GM18873 (cell line): ENCODE results near the gene SH3BP4.

Experiments
- ATAC-seq: cut with Tn5 transposase; IDR thresholded peaks from one replicate; pipeline ENCODE4 v1.9.1; 2021; ENCODE audit warnings: mild to moderate bottlenecking, moderate library complexity, moderate number of reproducible peaks; ENCODE audit not compliant: unreplicated experiment, low FRiP score

SH3BP4 gene

DNA sequence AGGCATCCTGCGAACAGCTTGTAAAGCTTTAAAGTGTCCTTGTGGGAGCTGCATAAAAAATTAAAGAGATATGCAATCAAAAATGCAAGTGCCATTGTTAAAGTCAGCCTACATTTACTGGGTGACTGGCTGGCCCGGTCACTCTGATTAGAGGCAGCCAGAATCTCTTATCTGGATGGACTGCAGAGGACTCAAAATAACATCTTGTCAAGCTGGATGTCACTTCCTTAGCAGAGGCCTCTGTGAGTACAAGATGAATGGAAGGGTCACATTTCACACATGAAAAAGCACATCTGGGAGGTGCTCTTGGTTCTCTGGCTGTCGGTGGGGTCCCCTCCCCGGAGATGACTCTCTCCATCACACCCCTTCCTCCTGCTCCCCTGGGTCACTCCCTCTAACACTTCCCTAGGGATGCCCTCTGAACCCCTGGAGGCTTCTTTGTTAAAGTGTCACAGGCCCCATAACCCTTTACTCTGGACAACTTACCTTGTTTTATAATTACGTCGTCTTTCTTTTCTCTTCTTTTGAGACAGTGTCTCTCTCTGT lies 122.1 kb downstream of the SH3BP4 start:
- ATAC-seq, result no peak

DNA sequence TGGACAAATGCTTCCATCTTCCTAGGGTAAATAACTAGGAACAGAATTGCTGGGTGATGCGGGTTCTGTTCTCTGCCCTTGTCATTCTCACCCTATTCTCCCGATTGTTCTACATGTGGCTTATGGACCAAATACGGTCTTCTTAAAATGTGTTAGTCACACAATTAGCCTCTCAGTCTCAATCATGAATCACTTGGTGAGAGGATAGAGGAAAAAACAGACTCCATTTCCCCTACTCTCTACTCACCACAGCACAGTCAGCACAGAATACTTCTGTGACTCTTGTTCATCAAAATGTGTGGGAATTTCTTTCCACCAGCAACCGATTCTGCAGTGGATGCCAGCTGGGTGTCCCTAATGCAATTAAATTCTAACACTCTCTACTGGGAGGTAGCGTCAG lies 125.2 kb downstream of the SH3BP4 start:
- ATAC-seq, result no peak

DNA sequence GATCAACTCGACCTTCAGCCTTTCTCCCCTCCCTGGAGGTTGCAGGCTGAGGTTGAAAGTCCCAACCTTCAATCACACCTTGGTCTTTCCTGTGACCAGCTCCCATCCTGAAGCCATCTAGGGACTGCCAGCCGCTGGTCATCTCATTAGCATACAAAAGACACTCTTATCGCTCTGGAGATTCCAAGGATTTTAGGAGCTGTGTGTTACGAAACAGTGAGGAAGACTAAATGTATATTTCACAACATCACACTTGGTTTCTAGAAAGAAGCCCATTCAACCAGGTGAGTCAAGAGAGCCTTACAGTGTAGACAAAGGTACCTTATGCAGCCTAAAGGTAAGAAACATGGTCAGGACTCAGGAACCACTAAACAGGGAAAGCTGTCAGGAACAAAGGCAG lies 126.4 kb downstream of the SH3BP4 start:
- no peak for ATAC-seq

DNA sequence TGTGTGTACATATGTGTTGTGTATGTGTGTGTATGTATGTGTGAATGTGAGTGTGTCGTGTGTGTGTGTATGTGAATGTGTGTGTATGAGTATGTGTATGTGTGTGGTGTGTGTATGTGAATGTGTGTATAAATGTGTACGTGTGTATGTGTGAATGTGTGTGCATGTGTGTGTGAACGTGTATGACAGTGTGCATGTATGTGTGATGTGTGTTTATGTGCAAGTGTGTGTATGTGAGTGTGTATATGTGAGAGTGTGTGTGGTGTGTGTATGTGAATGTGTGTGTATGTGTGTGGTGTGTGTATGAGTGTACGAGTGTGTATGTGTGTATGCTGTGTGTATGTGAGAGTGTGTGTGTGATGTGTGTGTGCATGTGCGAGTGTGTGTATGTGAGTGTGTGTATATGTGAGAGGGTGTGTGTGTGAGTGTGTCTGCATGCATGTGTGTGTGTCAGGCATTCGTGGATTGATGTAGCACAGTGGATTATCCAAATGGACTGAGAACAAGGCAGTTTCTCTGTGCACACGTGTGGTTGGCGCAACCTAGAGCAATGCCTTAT lies 127.2 kb downstream of the SH3BP4 start:
- ATAC-seq, result no peak

DNA sequence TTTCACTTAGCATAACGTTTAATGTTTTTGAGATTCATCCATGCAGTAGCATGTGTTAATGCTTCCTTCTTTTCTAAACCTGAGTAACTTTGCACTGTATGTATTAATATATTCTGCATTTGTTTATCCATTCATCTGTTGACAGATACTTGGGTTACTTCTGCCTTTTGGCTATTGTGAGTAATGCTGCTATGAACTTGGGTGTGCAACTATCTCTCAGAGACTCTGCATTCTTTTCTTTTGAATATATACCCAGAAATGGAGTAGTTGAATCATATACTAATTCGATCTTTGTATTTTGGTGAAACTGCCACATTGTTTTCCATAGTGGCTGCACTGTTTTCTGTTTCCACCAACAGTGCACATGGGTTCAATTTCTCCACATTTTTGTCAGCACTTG lies 128.3 kb downstream of the SH3BP4 start:
- ATAC-seq, result no peak

DNA sequence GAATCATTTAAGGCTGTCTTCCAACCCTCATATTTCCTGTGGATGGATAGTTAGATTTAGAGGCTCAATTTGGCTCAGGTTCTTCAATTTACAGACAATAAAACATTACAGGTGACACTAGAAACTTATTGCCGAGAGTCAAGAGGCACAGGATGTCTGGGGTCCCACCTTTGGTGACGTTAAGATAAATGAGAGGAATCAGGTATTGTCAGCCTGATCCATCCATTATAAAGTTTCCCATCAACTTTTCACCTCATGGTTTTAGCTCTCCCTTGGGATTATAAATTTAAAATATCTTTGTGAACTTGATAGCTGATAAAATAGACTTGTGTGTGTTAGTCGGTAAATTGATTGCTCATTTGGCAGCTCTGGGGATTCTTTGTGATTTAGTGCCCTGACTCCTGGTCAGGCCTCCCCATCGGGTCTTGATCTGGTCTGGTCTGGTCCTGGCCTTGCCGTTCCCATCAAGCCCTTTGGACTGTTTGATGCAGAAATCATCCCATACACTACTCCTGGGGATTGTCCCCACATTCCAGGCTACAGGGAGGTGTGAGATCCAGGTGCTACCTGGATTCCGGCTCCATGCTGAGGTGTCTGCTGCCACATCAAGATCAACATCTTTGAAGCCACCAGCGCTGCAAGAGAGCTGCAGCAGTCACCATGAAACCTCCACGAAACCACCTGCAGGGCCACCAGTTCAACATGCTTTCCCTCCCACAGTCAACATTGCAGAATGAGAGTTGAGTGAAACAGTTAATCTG lies 130.9 kb downstream of the SH3BP4 start:
- no peak for ATAC-seq

DNA sequence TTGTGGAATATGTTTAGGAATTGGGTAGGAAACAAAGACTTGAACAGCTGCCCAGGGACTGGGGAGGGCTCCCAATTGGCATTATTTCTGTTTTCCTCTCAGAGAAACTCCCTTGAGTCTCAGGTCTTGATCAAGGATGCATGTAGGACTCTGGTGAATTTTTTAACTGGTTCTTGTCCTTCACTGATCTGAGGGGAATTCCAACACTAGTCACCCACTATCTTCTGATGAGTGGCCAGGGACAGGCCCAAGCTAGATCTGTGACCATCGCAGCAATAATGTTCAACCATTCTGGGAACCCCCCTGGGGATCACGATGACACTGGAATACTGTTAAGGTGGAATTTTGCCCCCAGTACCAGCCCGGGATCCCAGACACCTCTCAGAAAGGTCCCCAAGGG lies 132.0 kb downstream of the SH3BP4 start:
- no peak for ATAC-seq

DNA sequence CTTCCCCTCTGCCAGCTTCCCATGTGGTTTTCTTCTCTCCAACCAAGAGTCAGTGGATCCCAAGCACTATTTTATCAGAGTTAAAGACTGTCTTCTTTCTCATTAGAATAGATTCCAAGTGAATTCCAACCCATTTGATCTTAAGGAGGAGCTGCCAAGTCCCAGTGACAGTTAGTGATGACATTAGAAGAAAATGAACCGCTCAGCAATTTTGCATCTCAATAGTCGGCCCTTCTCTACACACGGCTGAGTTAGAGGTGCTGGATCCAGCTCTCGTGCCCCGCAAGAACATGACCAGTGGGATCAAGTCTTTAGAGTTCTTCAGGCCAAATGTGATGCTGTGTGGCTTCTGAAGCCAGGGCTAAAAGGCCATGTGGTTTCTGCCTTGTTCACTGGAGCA lies 132.6 kb downstream of the SH3BP4 start:
- ATAC-seq, result no peak

DNA sequence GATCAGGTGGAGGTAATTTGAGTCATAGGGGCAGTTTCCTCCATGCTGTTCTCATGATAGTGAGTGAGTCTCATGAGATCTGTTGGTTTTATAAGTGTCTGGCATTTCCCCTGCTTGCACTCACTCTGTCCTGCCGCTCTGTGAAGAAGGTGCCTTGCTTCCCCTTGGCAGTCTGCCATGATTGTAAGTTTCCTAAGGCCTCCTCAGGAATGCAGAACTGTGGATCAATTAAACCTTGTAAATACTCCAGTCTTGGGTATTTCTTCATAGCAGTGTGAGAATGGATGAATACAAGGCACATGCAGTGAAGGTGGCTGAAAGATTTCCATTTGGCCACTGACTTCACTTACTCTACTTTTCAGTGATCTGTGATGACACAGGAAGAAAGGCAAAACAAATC lies 133.7 kb downstream of the SH3BP4 start:
- ATAC-seq, result no peak

DNA sequence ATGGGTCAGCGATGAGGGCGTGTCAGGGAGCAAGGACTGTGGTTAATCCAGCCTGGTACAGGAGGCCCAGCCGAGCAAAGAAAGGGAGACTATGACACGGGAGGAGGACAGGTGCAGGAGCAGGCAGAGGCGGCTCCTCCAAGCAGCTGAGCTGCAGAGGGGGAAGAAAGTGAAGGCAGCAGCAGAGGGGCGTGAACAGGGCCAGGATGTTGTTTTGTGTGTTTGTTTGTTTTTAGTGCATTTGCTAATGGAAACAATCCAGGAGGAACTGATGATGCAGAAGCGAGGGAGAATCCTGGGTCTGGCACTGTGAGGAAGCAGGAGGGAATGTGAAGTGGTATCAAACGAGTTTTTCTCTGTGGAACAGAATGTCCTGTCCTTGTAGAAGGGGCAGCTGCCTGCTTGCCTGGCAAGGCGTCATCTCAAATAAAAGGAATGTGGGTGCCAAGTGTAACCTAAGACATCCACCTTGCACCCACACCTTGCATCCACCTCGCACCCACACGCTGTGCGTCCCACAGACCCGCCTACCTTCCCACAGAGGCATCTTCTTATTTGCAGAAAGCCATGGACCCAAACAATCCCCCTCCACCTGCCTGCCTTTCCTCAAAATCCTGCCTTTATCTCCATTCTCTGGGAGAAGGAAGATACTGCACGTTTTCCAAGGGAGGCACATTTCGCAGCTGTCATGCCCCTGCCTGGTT lies 134.8 kb downstream of the SH3BP4 start:
- ATAC-seq, result no peak

DNA sequence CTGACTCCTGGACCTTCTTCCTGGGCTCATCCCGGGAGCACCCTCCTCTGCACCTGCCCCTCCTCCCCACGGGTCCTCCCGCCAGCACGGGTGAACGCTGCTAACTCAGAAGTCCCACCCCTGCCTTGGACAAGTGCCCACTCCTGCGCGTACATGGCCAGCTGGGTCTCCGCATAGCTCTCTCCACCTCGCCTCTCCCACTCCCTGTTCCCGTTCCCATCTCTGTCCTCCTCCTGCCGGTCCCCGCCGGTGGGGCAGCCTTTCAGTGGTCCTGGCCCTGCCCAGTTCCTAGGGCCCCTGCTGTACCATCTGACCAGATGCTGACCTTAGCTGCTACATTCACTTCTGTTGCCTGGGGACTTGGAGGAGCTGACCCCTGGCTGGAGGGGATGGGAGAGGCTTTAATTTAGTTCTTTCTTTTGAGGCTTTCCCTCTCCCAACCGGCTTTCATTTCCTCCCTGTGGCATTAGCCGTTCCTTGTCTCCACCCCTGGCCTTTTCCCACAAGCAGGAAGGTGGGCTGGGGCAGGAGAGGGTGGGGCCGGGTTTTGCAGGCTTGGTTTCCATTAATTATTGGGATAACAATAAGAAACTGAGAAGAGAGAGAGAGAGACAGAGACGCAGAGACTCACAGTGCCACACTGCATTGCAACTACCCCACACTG lies 136.1 kb downstream of the SH3BP4 start:
- ATAC-seq, result no peak

DNA sequence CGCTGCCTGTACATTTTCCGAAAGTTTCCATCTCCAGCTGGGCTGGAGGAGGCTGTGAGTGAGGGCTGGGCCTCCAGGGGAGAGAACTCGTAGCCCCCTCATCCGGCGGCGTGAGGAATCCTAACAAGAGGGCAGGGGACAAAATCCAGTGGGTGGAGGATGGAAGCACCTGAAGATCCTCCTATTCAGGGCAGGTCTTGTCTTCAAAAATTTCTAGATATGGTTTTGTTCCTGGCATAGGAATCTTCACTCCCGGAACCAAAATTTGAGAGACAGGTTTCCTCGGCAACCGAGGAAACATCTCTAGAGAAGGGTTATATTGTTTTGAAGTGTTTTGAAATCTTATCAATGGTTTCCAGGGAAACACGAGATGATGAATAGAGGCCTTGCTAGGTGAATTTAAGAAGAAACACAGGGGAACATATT lies 136.7 kb downstream of the SH3BP4 start:
- no peak for ATAC-seq

DNA sequence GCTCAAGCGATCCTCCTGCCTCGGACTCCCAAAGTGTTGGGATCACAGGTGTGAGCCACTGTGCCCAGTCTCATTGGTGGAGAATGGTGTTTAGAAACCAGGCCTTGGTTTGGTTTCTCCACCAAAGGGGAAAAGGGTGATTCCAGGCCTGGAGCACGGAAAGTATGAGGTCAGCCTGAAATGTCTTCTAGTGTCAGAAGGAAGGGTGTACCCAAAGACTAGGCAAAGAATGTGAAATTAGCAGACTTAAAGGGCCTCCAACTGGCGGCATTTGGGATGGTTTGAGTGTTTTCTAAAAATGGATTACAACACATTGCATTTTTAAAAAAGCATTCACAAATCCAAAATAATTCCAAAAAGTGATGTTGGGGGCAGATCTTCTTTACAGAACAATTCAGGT lies 139.6 kb downstream of the SH3BP4 start:
- ATAC-seq, result no peak

DNA sequence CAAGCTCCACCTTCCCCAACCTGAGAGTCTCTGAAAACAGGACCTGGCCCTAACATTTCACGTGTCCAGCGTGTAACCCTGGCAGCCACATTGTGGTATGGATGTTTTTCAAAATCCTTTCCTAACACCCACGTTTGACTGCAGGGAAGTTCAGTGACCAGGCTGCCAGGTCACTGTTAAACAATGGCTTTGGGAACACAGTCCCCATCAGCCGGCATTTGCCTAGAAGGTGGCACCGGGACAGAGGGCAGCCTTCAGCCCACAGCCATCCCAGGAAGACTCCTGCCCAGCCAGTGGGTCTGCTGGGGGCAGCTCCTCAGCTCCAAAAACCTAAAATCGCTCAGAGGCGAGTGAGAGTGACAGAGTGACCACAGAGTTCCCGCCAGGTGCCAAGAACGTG lies 140.2 kb downstream of the SH3BP4 start:
- no peak for ATAC-seq

DNA sequence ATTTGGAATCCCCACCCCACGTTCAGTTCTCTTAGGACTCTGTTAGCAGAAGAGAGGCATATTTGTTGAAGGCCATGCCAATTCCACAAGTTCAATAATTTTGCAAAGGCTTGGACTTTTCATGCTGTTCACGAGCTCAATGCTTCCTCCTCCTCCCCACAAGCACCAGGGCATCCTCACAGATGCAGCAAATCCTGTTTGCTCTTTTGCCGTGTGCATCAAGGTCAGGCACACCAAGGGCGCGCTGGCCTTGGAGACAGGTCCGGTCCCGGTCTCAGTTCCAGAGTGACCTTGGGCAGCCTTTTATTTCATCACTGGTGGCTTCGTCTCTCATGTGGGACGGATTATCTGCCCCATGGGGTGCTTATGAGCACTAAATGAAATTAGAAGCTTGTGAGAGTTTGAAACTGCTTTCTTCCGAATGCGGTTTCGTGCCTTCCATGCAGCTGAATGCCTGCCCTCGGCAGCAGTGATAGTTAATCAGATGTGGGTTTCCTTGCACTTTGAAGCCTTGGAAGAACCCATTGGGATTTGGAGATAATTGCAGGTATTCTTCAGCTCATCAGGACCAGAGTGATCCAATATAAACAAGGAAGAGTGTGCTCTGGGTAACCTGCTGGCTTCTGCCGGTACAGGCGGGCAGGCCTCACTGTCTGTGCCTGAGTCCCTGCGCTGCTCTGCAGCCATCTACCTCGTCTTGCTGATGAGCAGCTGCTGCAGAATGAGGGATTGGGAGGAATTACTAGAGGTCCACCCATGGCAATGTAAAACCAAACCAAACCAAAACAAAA lies 140.8 kb downstream of the SH3BP4 start:
- ATAC-seq, result no peak

DNA sequence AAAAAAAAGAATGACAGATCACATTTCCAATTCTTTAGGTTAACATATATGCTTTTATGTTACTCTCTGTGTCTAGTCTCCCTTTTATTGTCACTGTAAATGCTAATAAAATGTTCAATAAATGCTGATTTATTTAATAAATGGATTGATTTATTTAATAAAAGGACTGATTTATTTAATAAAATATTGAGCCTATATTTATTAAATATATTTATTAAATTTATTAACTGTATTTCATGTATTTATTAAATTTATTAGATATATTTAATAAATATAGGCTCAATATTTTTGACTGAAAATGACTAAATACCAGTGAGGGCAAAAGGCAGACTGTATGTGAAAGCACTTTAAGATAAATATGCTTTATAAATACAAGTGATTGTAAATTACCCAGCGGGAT lies 142.6 kb downstream of the SH3BP4 start:
- no peak for ATAC-seq

DNA sequence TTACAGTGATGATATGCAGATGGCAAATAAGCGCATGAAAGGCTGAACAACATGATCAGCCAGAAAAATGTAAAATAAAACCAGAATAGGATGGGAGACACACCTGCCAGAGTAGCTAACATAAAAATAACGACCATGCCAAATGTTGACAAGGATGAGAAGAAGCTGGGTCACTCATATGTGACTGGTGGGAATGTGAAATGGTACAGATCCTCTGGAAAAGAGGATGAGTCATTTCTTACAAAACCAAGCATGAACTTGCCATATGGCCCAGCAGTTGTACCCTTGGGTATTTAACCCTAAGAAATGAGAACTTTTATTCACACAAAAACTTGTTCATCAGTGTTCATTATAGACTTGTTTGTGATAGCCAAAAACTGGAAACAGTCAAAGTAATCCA lies 143.8 kb downstream of the SH3BP4 start:
- ATAC-seq, result no peak

DNA sequence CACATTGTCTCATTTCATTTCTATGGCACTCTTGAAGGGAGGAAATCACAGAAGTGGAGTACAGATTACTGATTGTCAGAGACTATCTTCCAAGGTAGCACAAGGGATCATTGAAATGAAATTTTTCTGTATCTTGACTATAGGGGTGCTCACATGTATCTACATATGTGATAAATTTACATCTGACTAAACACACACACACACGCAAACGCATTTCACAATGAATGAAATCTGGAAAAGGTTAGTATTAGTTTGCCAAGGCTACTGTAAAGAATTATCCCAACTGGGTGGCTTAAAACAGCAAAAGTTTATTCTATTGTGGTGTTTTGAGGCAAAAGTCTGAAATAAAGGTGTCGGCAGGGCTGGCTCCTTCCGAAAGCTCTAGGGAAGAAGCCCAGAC lies 144.6 kb downstream of the SH3BP4 start:
- no peak for ATAC-seq

DNA sequence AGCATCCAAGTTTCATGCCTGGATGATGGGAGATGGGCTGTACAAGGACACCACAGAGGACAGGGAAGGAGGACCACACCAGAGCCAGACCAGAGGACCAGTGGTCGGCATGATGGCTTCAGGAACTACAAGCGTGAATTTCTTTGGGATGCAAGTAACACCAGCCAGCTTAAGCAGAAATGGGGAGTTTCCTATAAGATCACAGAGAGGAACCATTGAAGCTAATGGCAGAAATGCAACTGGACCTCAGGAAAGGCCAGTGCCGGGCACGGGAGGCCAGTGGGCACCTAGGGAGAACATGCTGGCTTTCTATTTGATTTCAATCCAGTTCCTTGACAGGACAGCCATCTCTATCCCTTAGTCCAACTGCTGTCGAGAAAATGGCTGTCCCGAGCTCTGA lies 145.4 kb downstream of the SH3BP4 start:
- no peak for ATAC-seq

DNA sequence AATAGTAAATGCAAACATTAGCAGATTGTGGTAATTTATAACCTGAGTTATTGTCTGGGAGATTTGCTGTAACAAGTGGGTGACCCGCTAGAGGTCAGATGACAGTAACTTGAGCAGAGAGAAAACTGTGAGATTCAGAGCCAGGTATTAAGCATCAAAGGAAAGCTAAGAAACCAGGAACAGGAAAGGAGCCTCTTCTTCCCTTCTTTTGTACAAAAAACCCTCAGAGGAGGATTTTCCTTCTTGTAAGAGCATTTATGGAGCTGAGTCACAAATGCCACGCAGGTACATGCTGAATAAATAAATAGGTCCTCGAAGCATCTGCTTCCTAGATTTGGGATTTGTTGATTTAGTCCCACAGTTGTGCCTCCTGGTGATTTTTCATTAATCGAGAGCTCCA lies 146.5 kb downstream of the SH3BP4 start:
- ATAC-seq, result no peak
